ENCODE data around the gene ZNF691. TPM values are rescaled to one million over a fixed set of nuclear protein-coding genes. Genes with fewer than 3 reads are reported as not detected.

The ZNF691 gene
- 7.2 and 8.7 TPM in 2 replicates for total RNA-seq

DNA sequence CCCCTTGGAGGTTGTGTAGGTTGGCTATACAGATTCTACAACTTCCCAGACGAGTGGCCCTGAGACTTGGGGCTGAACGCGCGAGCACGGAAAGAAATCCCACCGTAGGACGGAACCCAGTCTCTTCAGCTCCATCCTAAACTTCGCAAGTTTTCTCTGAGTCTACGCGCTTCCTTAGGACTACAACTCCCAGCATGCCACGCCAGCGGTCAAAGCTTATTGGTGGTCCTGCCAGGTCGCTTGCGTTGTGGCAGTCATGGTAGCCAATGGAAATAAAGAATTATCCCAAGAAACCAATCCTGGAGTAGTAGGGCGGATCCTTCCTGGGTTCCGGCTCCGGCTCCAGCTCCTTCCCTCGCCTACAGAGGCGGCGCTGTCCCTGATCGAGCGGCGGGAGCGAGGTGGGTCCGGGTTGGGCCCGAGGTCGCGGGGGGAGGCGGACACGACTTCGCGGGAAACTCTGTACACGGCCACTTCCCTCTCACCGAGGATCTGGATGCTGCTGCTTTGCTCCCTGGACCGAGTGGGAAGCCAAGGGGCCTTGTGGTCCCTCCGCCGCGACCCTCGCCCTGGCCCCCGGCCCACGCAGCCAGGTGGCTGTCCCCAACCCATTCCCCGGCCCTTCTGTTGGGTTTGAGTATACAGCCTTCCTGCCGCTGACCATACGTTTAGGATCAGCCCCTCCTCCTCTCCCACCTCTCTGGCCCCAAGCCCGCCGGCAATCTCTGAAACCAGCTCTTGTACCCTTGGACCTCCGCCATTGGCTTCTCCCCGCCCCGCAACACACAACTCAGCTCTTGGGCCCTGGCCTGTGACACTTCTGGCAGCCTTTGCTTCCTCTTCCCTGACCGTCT is at the start of gene ZNF691:
ZNF691 (plus strand) TSS at position 357 of the 854 bp plus-strand sequence. CDS start 3,046 bp downstream, outside the sequence.

GRCh38 chr1:42816585-42817439 is 29.6 kb upstream of the ZNF691 start, which contains the start of the genes ERMAP and SVBP:
Gene ERMAP (plus strand): TSS chr1:42817122. CDS start chr1:42830449, 13,327 bp downstream.
Gene SVBP (minus strand): TSS chr1:42817397. CDS start chr1:42816544, 853 bp downstream.

Other genes with a start within 250 kb of the ZNF691 start
- gene PPIH, start 188.2 kb upstream of the ZNF691 start, total RNA-seq, result 22.2 and 28.4 TPM in 2 replicates
- gene YBX1, start 164.2 kb upstream of the ZNF691 start, total RNA-seq, result 571 and 607 TPM in 2 replicates
- not detected in 2 replicates for gene CLDN19, start 106.4 kb upstream of the ZNF691 start, total RNA-seq
- gene P3H1, start 79.6 kb upstream of the ZNF691 start, total RNA-seq, result 27.9 and 31.8 TPM in 2 replicates
- 2.4 and 3.8 TPM in 2 replicates for gene C1orf50, start 79.4 kb upstream of the ZNF691 start, total RNA-seq
- 0.21 TPM in 1 of 2 replicates, not detected in the other for gene TMEM269, start 61.6 kb upstream of the ZNF691 start, total RNA-seq
- gene ERMAP, start 29.5 kb upstream of the ZNF691 start, total RNA-seq, result 5.5 and 8.7 TPM in 2 replicates
- 14.0 and 29.0 TPM in 2 replicates for gene SVBP, start 29.2 kb upstream of the ZNF691 start, total RNA-seq
- 1,188 and 2,122 TPM in 2 replicates for gene SLC2A1, start 112.3 kb downstream of the ZNF691 start, total RNA-seq

All from tracheal epithelial cell (primary cell).